Heart right ventricle (tissue), 16 donors: ENCODE measurements around the gene MIR17HG. TPM values are rescaled to one million over a fixed set of nuclear protein-coding genes. Genes with fewer than 3 reads are reported as not detected.

Experiments used
- ATAC-seq, 8 donors: fragments of 200-7000 bp; cut with Tn5 transposase; one replicate each; pipeline ENCODE4 v1.9.1; 2020; ENCODE audit warnings: mild to moderate bottlenecking in 8 of 8, moderate library complexity in 8 of 8, moderate number of reproducible peaks in 1 of 8
- DNase-seq, 2 donors: peaks; one replicate each; pipeline ENCODE4 v3.0.0-alpha.2; 2020
- H3K27ac ChIP-seq, 10 donors: fragments of 200-600 bp; sonication (generic) in 2 of 10; one replicate each; pipeline versions ENCODE4 v1.5.0 to v1.8.0; 2020 to 2022; ENCODE audit warnings: mild to moderate bottlenecking in 3 of 10
- H3K27me3 ChIP-seq, 7 donors: fragments of 200-600 bp; one replicate each; pipeline ENCODE4 v1.8.0; 2021 to 2022; ENCODE audit warnings: mild to moderate bottlenecking in 2 of 7
- H3K36me3 ChIP-seq, 9 donors: fragments of 200-600 bp; sonication (generic) in 1 of 9; one replicate each; pipeline versions ENCODE4 v1.5.0 to v1.8.0; 2020 to 2022; ENCODE audit warnings: mild to moderate bottlenecking in 2 of 9
- H3K4me1 ChIP-seq, 9 donors: fragments of 200-600 bp; sonication (generic) in 1 of 9; one replicate each; pipeline versions ENCODE4 v1.5.0 to v1.8.0; 2020 to 2022; ENCODE audit warnings: mild to moderate bottlenecking in 4 of 9
- H3K4me3 ChIP-seq, 10 donors: fragments of 200-600 bp; sonication (generic) in 2 of 10; one replicate each; pipeline versions ENCODE4 v1.5.0 to v1.8.0; 2020 to 2022; ENCODE audit warnings: mild to moderate bottlenecking in 7 of 10, moderate library complexity in 2 of 10
- H3K9me3 ChIP-seq, 11 donors: fragments of 200-600 bp in 10 of 11; sonication (generic) in 2 of 11; one replicate each; pipeline versions ENCODE4 v1.5.0 to v1.8.0; 2013 to 2022; ENCODE audit warnings: mild to moderate bottlenecking in 2 of 11, control low read depth in 1 of 11, moderate library complexity in 1 of 11
- CTCF ChIP-seq, 9 donors: fragments of 200-600 bp; sonication (generic) in 2 of 9; IDR thresholded peaks; one replicate each; pipeline versions ENCODE4 v1.5.0 to v1.8.0; 2021 to 2022; ENCODE audit warnings: antibody characterized with exemption in 9 of 9, mild to moderate bottlenecking in 5 of 9, moderate library complexity in 1 of 9
- WGBS, 2 donors: extraction: QIAGEN DNeasy Blood & Tissue Kit; methylation state at CpG; one replicate each; pipeline ENCODE4 v1.1.7; 2013; ENCODE audit warnings: inconsistent platforms in 1 of 2; 5-methylcytosine and 5-hydroxymethylcytosine counted together
- intact Hi-C, 10 donors: fragments of 100-400 bp; cut with DNase I; formaldehyde crosslinking; loops; one replicate each; pipeline versions ENCODE4 v1.11.1 to v1.14.2; 2022
- polyA plus RNA-seq, 2 donors: library from polyadenylated mRNA; stranded (reverse); fragments of 200-250 nt; gene quantifications; one replicate each; pipeline ENCODE4 v1.2.3, GENCODE V29; 2013
- total RNA-seq, 10 donors: library from RNA; stranded (reverse); fragmentation: NEBNext Ultra II Directional in 3 of 10; extraction: Animal tissue kit (Norgen Biotek cat#: 25700) in 3 of 10; gene quantifications; one replicate each; pipeline versions ENCODE4 v1.2.1 to v1.2.4, GENCODE V29; 2021 to 2023
- donor health status: Arrhythmogenic right ventricular cardiomyopathy.
- donor health status: ischemic (EF 13 %, LVEDD 7.1; RV severe dilation, severe dysfunction).
- donor health status: healthy with polysubstance abuse.
- donor health status: DM: no; HTN: yes; CAD: no.
- donor health status: DM: no; HTN: no; CAD: no.
- donor health status: ischemic (EF 25% LVEDD 6.9; RV normal size, moderate dysfunction).
- donor health status: ischemic (EF 25% LVEDD 5.7; RV mildly dilated, moderate dysfunction).
- donor health status: healthy.
- donor health status: DM: yes; HTN: yes; CAD: no.
- donor health status: Ischemic cardiomyopathy.
- donor health status: ischemic (EF 35%, LVEDD 5.7; RV mildly dilated, moderate dysfunction).
- donor health status: nonischemic (EF 11% LVEDD 7.7; RV severe dilation, severe dysfunction).
- donor health status: DM: yes; HTN: yes; CAD: no.
- donor health status: PGD.
- donor health status: ischemic (EF 29% LVEDD 5.4; RV normal size, mild dysfunction).
- donor health status: nonischemic (EF 23%, LVEDD 6.1; RV moderate dilation, normal function).

Gene MIR17HG
- total and polyA plus RNA-seq, 12 donors: 0.41 to 5.0 (median 1.1) TPM

GRCh38 chr13:91368676-91369440 lies 21.4 kb downstream of the MIR17HG start:
- intact Hi-C loops: no loop called here
- 79 to 80% methylated on average over 3 of the region's 3 CpGs for WGBS, 2 donors
- Histone ChIP-seq H3K4me3 (no peak overlapping the region), H3K4me1 (no peaks in the 10 kb centered on the region), H3K9me3 (no peaks in the 10 kb centered on the region), H3K27me3 (no peaks in the 10 kb centered on the region), H3K27ac (no peak overlapping the region), H3K36me3 (no peaks in the 10 kb centered on the region)
- DNase-seq: no peak
- ATAC-seq: no peak
- no peak for TF ChIP-seq CTCF (IDR thresholded peaks at IDR 0.05)

DNA sequence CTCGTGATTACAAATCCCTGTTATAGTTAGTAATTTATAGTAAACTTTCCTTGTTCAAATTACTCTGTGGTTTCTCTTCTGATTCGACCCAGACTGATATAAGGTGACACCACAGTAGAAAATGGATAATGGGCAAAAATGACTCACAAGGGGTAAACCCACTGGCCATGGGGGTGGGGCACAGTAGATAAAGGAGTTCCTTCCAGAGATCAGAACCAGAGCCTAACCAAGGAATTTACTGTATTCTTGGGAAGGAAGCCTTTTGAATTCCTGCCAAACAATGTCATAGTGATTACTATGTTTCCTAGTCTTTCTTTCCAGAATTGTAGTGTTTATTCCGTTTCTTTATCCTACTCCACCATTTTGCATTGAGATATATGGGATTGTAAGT lies 21.9 kb downstream of the MIR17HG start:
- no peak for TF ChIP-seq CTCF (IDR thresholded peaks at IDR 0.05)
- intact Hi-C loops: no loop called here
- H3K4me1 ChIP-seq: no peaks in the 10 kb centered on the region

DNA sequence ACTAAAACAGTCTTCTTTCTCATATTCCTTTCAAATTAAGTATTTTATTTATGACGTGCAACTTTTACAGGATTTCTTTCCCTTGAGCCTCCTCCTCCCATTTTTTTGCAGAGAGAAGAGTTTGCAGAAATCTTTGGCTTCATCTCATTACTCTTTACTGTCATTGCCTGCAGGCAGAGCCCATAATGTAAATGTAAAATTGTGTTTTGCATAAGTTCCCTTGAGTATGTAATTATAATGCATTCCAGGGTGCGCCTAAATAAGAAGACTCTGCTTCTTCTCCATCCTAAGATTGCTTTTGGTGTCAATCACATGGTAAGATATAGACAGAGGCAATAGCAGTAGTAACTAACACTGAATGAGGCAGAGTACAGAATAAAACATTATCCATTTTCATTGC lies 23.0 kb downstream of the MIR17HG start:
- no peak for DNase-seq
- intact Hi-C loops: no loop called here
- no peaks in the 10 kb centered on the region for H3K27me3 ChIP-seq
- TF ChIP-seq CTCF (IDR thresholded peaks at IDR 0.05): no peak
- no peak overlapping the region for H3K4me3 ChIP-seq
- no peak for ATAC-seq
- H3K36me3 ChIP-seq: no peaks in the 10 kb centered on the region
- H3K4me1 ChIP-seq: no peaks in the 10 kb centered on the region
- H3K9me3 ChIP-seq: no peaks in the 10 kb centered on the region
- 94 to 96% methylated on average over 2 of the region's 2 CpGs for WGBS, 2 donors
- no peak overlapping the region for H3K27ac ChIP-seq

More for the DNA sequence above, 21.9 kb downstream of the MIR17HG start:
- no peaks in the 10 kb centered on the region for H3K9me3 ChIP-seq
- no peak overlapping the region for H3K4me3 ChIP-seq
- no peaks in the 10 kb centered on the region for H3K27me3 ChIP-seq
- no peak overlapping the region for H3K27ac ChIP-seq
- 52 to 53% methylated on average over 3 of the region's 3 CpGs for WGBS, 2 donors
- ATAC-seq: no peak
- no peaks in the 10 kb centered on the region for H3K36me3 ChIP-seq
- no peak for DNase-seq

DNA sequence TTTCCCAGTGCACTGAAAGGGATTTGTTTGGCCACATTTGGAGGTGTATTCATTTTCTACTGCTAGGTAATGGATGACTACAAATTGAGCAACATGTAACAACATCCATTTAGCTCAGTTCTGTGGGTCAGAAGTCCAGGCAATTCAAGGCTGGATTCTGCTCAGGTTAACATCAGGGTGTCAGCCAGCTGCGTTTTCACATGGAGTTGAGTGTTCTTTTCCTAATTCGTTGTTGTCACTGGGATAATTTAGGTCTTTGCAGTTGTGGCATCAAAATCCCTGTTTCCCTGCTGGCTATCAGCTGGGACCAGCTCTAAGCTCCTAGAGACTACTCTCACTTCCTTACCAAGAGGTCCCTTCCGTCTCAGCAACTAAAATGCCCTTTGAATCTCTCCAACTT lies 25.4 kb downstream of the MIR17HG start:
- Histone ChIP-seq H3K9me3 (no peaks in the 10 kb centered on the region), H3K27me3 (no peaks in the 10 kb centered on the region), H3K36me3 (no peaks in the 10 kb centered on the region), H3K4me1 (no peaks in the 10 kb centered on the region), H3K4me3 (no peak overlapping the region), H3K27ac (no peak overlapping the region)
- WGBS, 2 donors: 64 to 79% methylated on average over 3 of the region's 3 CpGs
- DNase-seq (no peak), ATAC-seq (no peak)
- no peak for TF ChIP-seq CTCF (IDR thresholded peaks at IDR 0.05)
- intact Hi-C loops: no loop called here
